HEK293T (cell line): Measurements from ENCODE around the gene PITPNC1.

ENCODE experiments used
- ARNT ChIP-seq: fragments of 450-650 bp; IDR thresholded peaks from 2 replicates; pipeline ENCODE4 v1.6.1; 2017; ENCODE audit warnings: mild to moderate bottlenecking
- L3MBTL2 ChIP-seq: fragments of 450-650 bp; conservative IDR thresholded peaks from 2 replicates; pipeline ENCODE4 v1.6.1; 2016; ENCODE audit warnings: mild to moderate bottlenecking
- SP1 ChIP-seq: fragments of 450-650 bp; IDR thresholded peaks from 2 replicates; pipeline ENCODE4 v1.6.1; 2017
- TARDBP ChIP-seq: fragments of 450-650 bp; IDR thresholded peaks from 2 replicates; pipeline ENCODE4 v1.6.1; 2016

DNA sequence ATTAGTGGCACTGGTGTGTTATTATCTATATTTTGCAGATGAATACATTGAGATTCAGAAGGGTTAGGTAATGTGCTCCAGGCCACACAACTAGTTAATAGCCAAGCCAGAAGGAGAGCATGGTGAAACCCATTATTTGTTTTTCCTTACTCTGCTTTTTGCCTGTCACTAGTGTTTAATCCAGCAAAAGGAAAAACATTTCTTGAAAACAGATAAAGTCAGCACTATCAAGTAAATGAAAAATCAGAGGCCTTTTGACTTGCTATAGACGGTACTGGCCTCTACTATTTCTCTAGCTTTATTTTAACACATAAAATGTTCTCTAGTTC, 4.8 kb downstream of the PITPNC1 start:
- TF ChIP-seq ARNT (no peak), L3MBTL2 (no peak), TARDBP (no peak), SP1 (no peak)
